A549 (cell line): ENCODE results near the gene CACNA1C. TPM values are rescaled to one million over a fixed set of nuclear protein-coding genes. Genes with fewer than 3 reads are reported as not detected.

Experiments
- ATAC-seq, 2 experiments: fragments of 200-7000 bp in 1 of 2; fragments of >200 bp in 1 of 2; cut with Nextera tagmentation in 1 of 2; cut with Tn5 transposase in 1 of 2; 3 replicates each; pipeline versions ENCODE4 v1.8.0 to v1.9.1; 2018 to 2020; ENCODE audit warnings: mild to moderate bottlenecking in 1 of 2, moderate library complexity in 1 of 2
- CTCF ChIA-PET: fragments of 300-600 bp; sonication (Branson Sonifier 250); formaldehyde crosslinking; extraction: SDS; loops from one replicate; lab custom pipeline; 2021; ENCODE audit warnings: antibody characterized with exemption, inconsistent platforms; lab: Yijun Ruan, JAX
- POLR2A ChIA-PET: fragments of 350-600 bp; formaldehyde crosslinking; extraction: SDS; loops from one replicate; lab custom pipeline; 2021; ENCODE audit warnings: antibody characterized with exemption, inconsistent platforms; lab: Yijun Ruan, JAX
- DNase-seq, 2 experiments: peaks; one replicate each; pipeline versions ENCODE4 v3.0.0 to v3.0.0-alpha.2; 2011 to 2016; ENCODE audit warnings: low read depth in 1 of 2, low spot score in 1 of 2
- FAIRE-seq: peaks from 2 replicates; lab custom pipeline; 2011; peaks lifted over from hg19 to GRCh38; lab: Jason Lieb, UNC
- H3K27ac ChIP-seq, 2 experiments: fragments of >200 bp; sonication (Bioruptor Twin); formaldehyde crosslinking; 3 replicates each; pipeline ENCODE4 v1.5.1; 2016 to 2017
- H3K4me1 ChIP-seq: fragments of >200 bp; sonication (Bioruptor Twin); formaldehyde crosslinking; 3 replicates; pipeline ENCODE4 v1.6.1; 2016
- H3K4me2 ChIP-seq: fragments of >200 bp; sonication (Bioruptor Twin); formaldehyde crosslinking; 3 replicates; pipeline ENCODE4 v1.6.1; 2016
- H3K4me3 ChIP-seq: fragments of >200 bp; sonication (Bioruptor Twin); formaldehyde crosslinking; 3 replicates; pipeline ENCODE4 v1.5.1; 2016
- H3K9me3 ChIP-seq: fragments of >200 bp; sonication (Bioruptor Twin); formaldehyde crosslinking; 3 replicates; pipeline ENCODE4 v1.6.1; 2016
- BCL3 ChIP-seq: fragments of >200 bp; sonication (Bioruptor Twin); formaldehyde crosslinking; IDR thresholded peaks from 3 replicates; pipeline ENCODE4 v1.6.1; 2016
- EHF ChIP-seq: fragments of 250-450 bp; sonication (Bioruptor Pico); IDR thresholded peaks from 2 replicates; pipeline ENCODE4 v1.5.0; 2020; ENCODE audit warnings: mild to moderate bottlenecking
- FOSB ChIP-seq: fragments of 250-450 bp; sonication (Bioruptor Pico); IDR thresholded peaks from 2 replicates; pipeline ENCODE4 v1.5.0; 2020; ENCODE audit warnings: mild to moderate bottlenecking, moderate library complexity
- FOSL2 ChIP-seq, 2 experiments: fragments of 450-650 bp in 1 of 2; fragments of >200 bp in 1 of 2; sonication (Bioruptor Twin) in 1 of 2; formaldehyde crosslinking; IDR thresholded peaks; 2 replicates each; pipeline versions ENCODE4 v1.5.0 to v1.6.1; 2016 to 2020; ENCODE audit warnings: mild to moderate bottlenecking in 1 of 2, moderate library complexity in 1 of 2
- FOXS1 ChIP-seq: fragments of 250-450 bp; sonication (Bioruptor Pico); IDR thresholded peaks from 2 replicates; pipeline ENCODE4 v1.5.0; 2020; ENCODE audit warnings: mild to moderate bottlenecking, moderate library complexity
- GATA3 ChIP-seq: IDR thresholded peaks from 2 replicates; pipeline ENCODE4 v1.6.1; 2012; ENCODE audit warnings: borderline replicate concordance
- HDAC2 ChIP-seq: fragments of 200-600 bp; sonication (generic); IDR thresholded peaks from 2 replicates; pipeline ENCODE4 v1.6.1; 2016
- HEYL ChIP-seq: fragments of 250-450 bp; sonication (Bioruptor Pico); IDR thresholded peaks from 2 replicates; pipeline ENCODE4 v1.8.0; 2021; ENCODE audit warnings: mild to moderate bottlenecking, moderate library complexity
- HOXB13 ChIP-seq: fragments of 250-450 bp; sonication (Bioruptor Pico); IDR thresholded peaks from 2 replicates; pipeline ENCODE4 v1.5.0; 2020; ENCODE audit warnings: low read depth, mild to moderate bottlenecking, moderate library complexity
- HOXB5 ChIP-seq: fragments of 250-450 bp; sonication (Bioruptor Pico); IDR thresholded peaks from 2 replicates; pipeline ENCODE4 v1.5.0; 2020; ENCODE audit warnings: mild to moderate bottlenecking, moderate library complexity
- KDM5A ChIP-seq: fragments of 200-600 bp; sonication (generic); IDR thresholded peaks from 2 replicates; pipeline ENCODE4 v1.6.1; 2016; ENCODE audit warnings: antibody characterized with exemption, mild to moderate bottlenecking
- MAX ChIP-seq: IDR thresholded peaks from 2 replicates; pipeline ENCODE4 v1.6.1; 2012
- NPAS2 ChIP-seq: fragments of 250-450 bp; sonication (Bioruptor Pico); IDR thresholded peaks from 2 replicates; pipeline ENCODE4 v1.8.0; 2022; ENCODE audit warnings: mild to moderate bottlenecking, moderate library complexity, borderline replicate concordance
- PBX3 ChIP-seq: IDR thresholded peaks from 2 replicates; pipeline ENCODE4 v1.6.1; 2012
- PHF8 ChIP-seq: fragments of 200-600 bp; sonication (generic); IDR thresholded peaks from 2 replicates; pipeline ENCODE4 v1.6.1; 2016; ENCODE audit warnings: low read depth, mild to moderate bottlenecking, antibody characterized with exemption, moderate library complexity, borderline replicate concordance
- RCOR1 ChIP-seq: fragments of 150-350 bp; IDR thresholded peaks from 2 replicates; pipeline ENCODE4 v1.6.1; 2014; ENCODE audit warnings: antibody characterized with exemption, low read length, low read depth
- RFX5 ChIP-seq: fragments of 450-650 bp; IDR thresholded peaks from 2 replicates; pipeline ENCODE4 v1.7.1; 2014; ENCODE audit warnings: antibody characterized with exemption, mild to moderate bottlenecking, moderate library complexity
- SREBF2 ChIP-seq: fragments of 450-650 bp; IDR thresholded peaks from 2 replicates; pipeline ENCODE4 v1.6.1; 2014; ENCODE audit warnings: mild to moderate bottlenecking, moderate library complexity
- TFCP2L1 ChIP-seq: fragments of 250-450 bp; sonication (Bioruptor Pico); IDR thresholded peaks from 2 replicates; pipeline ENCODE4 v1.5.0; 2021; ENCODE audit warnings: mild to moderate bottlenecking
- USF2 ChIP-seq: fragments of 450-650 bp; IDR thresholded peaks from 2 replicates; pipeline ENCODE4 v1.6.1; 2014; ENCODE audit warnings: antibody characterized with exemption
- ZC3H11A ChIP-seq: fragments of 450-650 bp; IDR thresholded peaks from 2 replicates; pipeline ENCODE4 v1.6.1; 2014; ENCODE audit warnings: antibody characterized with exemption, mild to moderate bottlenecking
- ZFP36 ChIP-seq: fragments of 450-650 bp; IDR thresholded peaks from 2 replicates; pipeline ENCODE4 v1.6.1; 2014; ENCODE audit warnings: borderline replicate concordance; ENCODE audit not compliant: partially characterized antibody
- ZSCAN20 ChIP-seq: fragments of 250-450 bp; sonication (Bioruptor Pico); IDR thresholded peaks from 2 replicates; pipeline ENCODE4 v1.8.0; 2022; ENCODE audit warnings: mild to moderate bottlenecking, moderate library complexity
- WGBS: methylation state at CpG from one replicate; pipeline ENCODE4 v1.1.6; 2017; ENCODE audit errors: missing lambda C conversion rate; 5-methylcytosine and 5-hydroxymethylcytosine counted together
- polyA plus RNA-seq, 4 experiments: library from polyadenylated mRNA; depleted of rRNA in 3 of 4; stranded (reverse); fragments of >200 nt; fragmentation: RNase III in 1 of 4; extraction: RNeasy Plus Mini Kit Qiagen cat#74134 plus additional on column Dnase treatment in 1 of 4; gene quantifications; 2 replicates in 3 of 4; 3 replicates in 1 of 4; pipeline ENCODE4 v1.2.3, GENCODE V29; 2011 to 2017
- TF ChIP-seq, protein P1 (sequence below): fragments of 150-350 bp; IDR thresholded peaks from 2 replicates; pipeline ENCODE4 v1.6.1; 2014; ENCODE audit warnings: low read depth, mild to moderate bottlenecking, low read length

Gene CACNA1C
- polyA plus RNA-seq, 2 of the 4 experiments (the other 2 are of a cell fraction): not detected

DNA sequence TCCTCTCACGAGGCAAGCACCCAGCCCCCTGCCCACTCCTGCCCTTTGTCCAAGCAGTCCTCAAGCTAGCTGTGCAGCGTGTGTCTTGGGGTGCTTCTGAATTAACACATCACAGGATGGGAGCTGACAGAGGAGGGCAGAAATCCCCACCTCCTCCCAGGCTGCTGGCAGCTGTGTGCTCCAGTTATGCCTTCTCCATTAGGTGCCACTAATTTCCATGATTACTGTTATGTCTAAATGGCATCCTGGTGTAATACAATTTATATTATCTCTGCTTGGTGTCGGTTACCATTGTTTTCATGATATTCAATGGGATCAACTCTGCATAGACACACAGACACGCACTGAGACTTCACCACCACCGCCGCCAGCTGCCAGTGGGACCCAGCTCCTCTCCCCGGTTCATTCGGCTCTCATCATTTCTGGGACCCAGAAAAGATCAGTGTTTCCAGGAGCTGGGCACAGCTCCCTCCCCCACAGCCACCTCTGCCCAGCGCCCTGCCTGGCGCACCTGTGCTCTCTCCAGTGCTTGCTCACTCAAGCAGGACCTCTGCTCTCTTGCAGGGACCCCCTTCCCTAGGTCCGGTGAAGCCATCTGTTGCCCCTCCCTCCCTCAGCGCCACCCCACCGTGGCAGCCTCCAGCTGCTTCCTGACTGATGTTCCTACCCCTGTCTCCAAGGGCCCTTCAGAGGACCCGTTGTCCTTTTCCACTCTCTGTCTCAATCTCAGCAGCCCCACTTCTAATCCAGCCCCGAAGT is 574.5 kb downstream of the CACNA1C start:
- 48% methylated on average over 15 of the region's 15 CpGs for WGBS
- Histone ChIP-seq H3K4me1 (no peaks in the 10 kb centered on the region), H3K4me2 (no peak overlapping the region), H3K9me3 (no peaks in the 10 kb centered on the region), H3K4me3 (no peak overlapping the region), H3K27ac (no peak overlapping the region)
- no peak for DNase-seq
- ChIA-PET CTCF (interaction anchor here (1.5 to 3.5 kb wide), 2 partner anchors 26 to 44 kb away, joined by 3 to 10 read pairs; no protein-coding TSS in a partner anchor), POLR2A (interaction anchor here (1.2 kb wide), 1 partner anchor 13 kb away, joined by 3 read pairs; no protein-coding TSS in a partner anchor)
- ATAC-seq: no peak
- TF ChIP-seq TFCP2L1: no peak
- TF ChIP-seq FOXS1 (CRISPR knock-in tag): no peak
- TF ChIP-seq KDM5A: no peak
- no peak for FAIRE-seq

DNA sequence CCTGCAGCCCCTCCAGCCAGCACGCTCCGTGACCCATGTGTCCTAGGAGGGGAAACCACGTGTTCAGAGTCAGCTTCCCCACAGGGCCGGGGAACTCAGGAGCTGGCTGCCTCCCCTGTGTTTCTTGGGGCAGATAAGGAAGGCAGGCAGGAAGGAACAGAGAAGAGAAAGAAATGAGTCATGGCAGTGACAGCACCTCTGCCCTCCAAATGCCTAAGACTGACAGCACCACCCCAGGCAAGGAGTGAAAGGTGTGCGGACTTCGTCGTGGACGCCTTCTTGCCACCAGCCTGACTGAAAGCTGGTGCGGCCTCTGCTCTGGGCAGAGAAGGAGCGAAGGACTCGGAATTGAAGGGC is 575.0 kb downstream of the CACNA1C start:
- H3K4me2 ChIP-seq: no peak overlapping the region

GRCh38 chr12:2628401-2628800 is 575.6 kb downstream of the CACNA1C start:
- WGBS: 54% methylated on average over 6 of the region's 6 CpGs
- no peaks in the 10 kb centered on the region for H3K4me1 ChIP-seq
- TF ChIP-seq EHF (no peak), NPAS2 (no peak), HEYL (CRISPR knock-in tag) (no peak), ZFP36 (no peak), HDAC2 (no peak), PBX3 (no peak), FOSL2 (IDR thresholded peaks at IDR 0.05) (no peak), FOSL2 (CRISPR knock-in tag; IDR thresholded peaks at IDR 0.05) (no peak), HOXB5 (CRISPR knock-in tag) (no peak), ZSCAN20 (no peak), HOXB13 (CRISPR knock-in tag) (no peak), PHF8 (no peak), GATA3 (no peak), MAX (no peak), RFX5 (no peak), ZC3H11A (no peak), FOSB (no peak), USF2 (no peak), SREBF2 (no peak)
- TF ChIP-seq, protein P1, sequence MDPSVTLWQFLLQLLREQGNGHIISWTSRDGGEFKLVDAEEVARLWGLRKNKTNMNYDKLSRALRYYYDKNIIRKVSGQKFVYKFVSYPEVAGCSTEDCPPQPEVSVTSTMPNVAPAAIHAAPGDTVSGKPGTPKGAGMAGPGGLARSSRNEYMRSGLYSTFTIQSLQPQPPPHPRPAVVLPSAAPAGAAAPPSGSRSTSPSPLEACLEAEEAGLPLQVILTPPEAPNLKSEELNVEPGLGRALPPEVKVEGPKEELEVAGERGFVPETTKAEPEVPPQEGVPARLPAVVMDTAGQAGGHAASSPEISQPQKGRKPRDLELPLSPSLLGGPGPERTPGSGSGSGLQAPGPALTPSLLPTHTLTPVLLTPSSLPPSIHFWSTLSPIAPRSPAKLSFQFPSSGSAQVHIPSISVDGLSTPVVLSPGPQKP: no peak
- no peak overlapping the region for H3K27ac ChIP-seq
- no peak for ATAC-seq
- DNase-seq: no peak
- H3K9me3 ChIP-seq: no peaks in the 10 kb centered on the region
- H3K4me3 ChIP-seq: no peak overlapping the region
- no peak overlapping the region for H3K4me2 ChIP-seq
- FAIRE-seq: no peak
- CTCF ChIA-PET: interaction anchor here (1.0 kb wide), 1 partner anchor 46 kb away, joined by 7 read pairs; no protein-coding TSS in a partner anchor
- POLR2A ChIA-PET: no interaction called here

More for the DNA sequence above, 575.0 kb downstream of the CACNA1C start:
- TF ChIP-seq BCL3 (no peak), USF2 (no peak), SREBF2 (no peak), RCOR1 (no peak), HDAC2 (no peak)
- POLR2A ChIA-PET: no interaction called here
- CTCF ChIA-PET: interaction anchor here (1.5 to 3.5 kb wide), 2 partner anchors 25 to 45 kb away, joined by 3 to 10 read pairs; no protein-coding TSS in a partner anchor
- FAIRE-seq (no peak), DNase-seq (no peak), ATAC-seq (no peak)
- H3K27ac ChIP-seq: no peak overlapping the region
- no peak overlapping the region for H3K4me3 ChIP-seq
- H3K4me1 ChIP-seq: no peaks in the 10 kb centered on the region
- 54% methylated on average over 9 of the region's 11 CpGs for WGBS
- no peaks in the 10 kb centered on the region for H3K9me3 ChIP-seq
